Liver (tissue), 9 donors: ENCODE measurements around the gene P2RX7. TPM values are rescaled to one million over a fixed set of nuclear protein-coding genes. Genes with fewer than 3 reads are reported as not detected.

Experiments used
- DNase-seq: peaks from one replicate; pipeline ENCODE4 v3.0.0-alpha.2; 2017; ENCODE audit warnings: low spot score
- H3K27ac ChIP-seq, 2 donors: one replicate each; pipeline ENCODE4 v1.7.0; 2013; ENCODE audit warnings: inconsistent platforms in 2 of 2, low read length in 2 of 2, control low read depth in 1 of 2, low read depth in 1 of 2, mild to moderate bottlenecking in 1 of 2
- H3K27me3 ChIP-seq, 4 donors: one replicate each; pipeline versions ENCODE4 v1.6.1 to v1.7.0; 2013; ENCODE audit warnings: low read length in 3 of 4, inconsistent platforms in 1 of 4, mild to moderate bottlenecking in 1 of 4, moderate library complexity in 1 of 4; ENCODE audit not compliant: control insufficient read depth in 4 of 4, insufficient read depth in 4 of 4
- H3K36me3 ChIP-seq, 4 donors: one replicate each; pipeline versions ENCODE4 v1.6.1 to v1.7.0; 2013; ENCODE audit warnings: low read length in 3 of 4, mild to moderate bottlenecking in 3 of 4, low read depth in 1 of 4, moderate library complexity in 1 of 4; ENCODE audit not compliant: control insufficient read depth in 4 of 4, insufficient read depth in 3 of 4
- H3K4me1 ChIP-seq, 4 donors: one replicate each; pipeline versions ENCODE4 v1.6.1 to v1.7.0; 2013; ENCODE audit warnings: low read length in 3 of 4, mild to moderate bottlenecking in 3 of 4, moderate library complexity in 1 of 4; ENCODE audit not compliant: control insufficient read depth in 4 of 4, insufficient read depth in 4 of 4
- H3K4me3 ChIP-seq, 3 donors: one replicate each; pipeline versions ENCODE4 v1.6.1 to v1.7.0; 2013; ENCODE audit warnings: low read length in 3 of 3, control low read depth in 1 of 3, low read depth in 1 of 3, mild to moderate bottlenecking in 1 of 3
- H3K9ac ChIP-seq, 2 donors: one replicate each; pipeline ENCODE4 v1.7.0; 2013; ENCODE audit warnings: low read length in 2 of 2, mild to moderate bottlenecking in 2 of 2, moderate library complexity in 2 of 2, control low read depth in 1 of 2, low read depth in 1 of 2
- H3K9me3 ChIP-seq, 4 donors: one replicate each; pipeline versions ENCODE4 v1.6.1 to v1.7.0; 2013; ENCODE audit warnings: low read length in 3 of 4; ENCODE audit not compliant: control insufficient read depth in 4 of 4
- CTCF ChIP-seq: fragments of 150-350 bp; IDR thresholded peaks from 2 replicates; pipeline ENCODE4 v1.5.1; 2017; ENCODE audit warnings: improper control_type of control experiment, low read depth, low read length; ENCODE audit not compliant: missing input control
- EGR1 ChIP-seq, 2 donors: IDR thresholded peaks; 2 replicates each; pipeline ENCODE4 v1.6.1; 2016 to 2018; ENCODE audit warnings: antibody characterized with exemption in 2 of 2, low read depth in 2 of 2
- HNF4A ChIP-seq, 2 donors: conservative IDR thresholded peaks; 2 replicates each; pipeline ENCODE4 v1.6.1; 2016; ENCODE audit warnings: antibody characterized with exemption in 2 of 2, mild to moderate bottlenecking in 2 of 2
- JUND ChIP-seq, 2 donors: IDR thresholded peaks; 2 replicates each; pipeline ENCODE4 v1.6.1; 2016; ENCODE audit warnings: antibody characterized with exemption in 2 of 2
- MAX ChIP-seq: IDR thresholded peaks from 2 replicates; pipeline ENCODE4 v1.6.1; 2016; ENCODE audit warnings: antibody characterized with exemption
- REST ChIP-seq: IDR thresholded peaks from 2 replicates; pipeline ENCODE4 v1.6.1; 2016; ENCODE audit warnings: antibody characterized with exemption, mild to moderate bottlenecking
- RXRA ChIP-seq, 2 donors: IDR thresholded peaks; 2 replicates each; pipeline ENCODE4 v1.6.1; 2017 to 2018; ENCODE audit warnings: antibody characterized with exemption in 2 of 2, mild to moderate bottlenecking in 1 of 2
- SP1 ChIP-seq: IDR thresholded peaks from 2 replicates; pipeline ENCODE4 v1.6.1; 2018; ENCODE audit warnings: antibody characterized with exemption, mild to moderate bottlenecking
- ZBTB33 ChIP-seq: IDR thresholded peaks from 2 replicates; pipeline ENCODE4 v1.6.1; 2016; ENCODE audit warnings: antibody characterized with exemption
- WGBS: extraction: QIAGEN DNeasy Blood & Tissue Kit; methylation state at CpG from one replicate; pipeline ENCODE4 v1.1.7; 2013; 5-methylcytosine and 5-hydroxymethylcytosine counted together
- polyA plus RNA-seq, 2 donors: library from polyadenylated mRNA; stranded (reverse) in 1 of 2; unstranded in 1 of 2; fragments of 200-250 nt in 1 of 2; fragments of >200 nt in 1 of 2; fragmentation: Nextera tagmentation in 1 of 2; extraction: Ambion mirVana in 1 of 2; gene quantifications; one replicate each; pipeline versions ENCODE4 v1.2.1 to v1.2.3, GENCODE V29; 2013 to 2015
- total RNA-seq, 2 donors: library from RNA; depleted of rRNA; stranded (reverse); fragments of >200 nt; gene quantifications; one replicate each; pipeline ENCODE4 v1.2.3, GENCODE V29; 2014
- donor health status: healthy.
- donor health status: healthy.
- donor health status: healthy.
- donor health status: healthy.
- donor health status: healthy.

Gene P2RX7
- total and polyA plus RNA-seq, 4 donors = 1.2 to 3.2 (median 2.2) TPM

- 87% methylated on average over 14 of the region's 14 CpGs for WGBS
- no peak for DNase-seq
Observed at GRCh38 chr12:121167232-121167820, 34.6 kb downstream of the P2RX7 start.

GRCh38 chr12:121167951-121168350 is 35.3 kb downstream of the P2RX7 start:
- Histone ChIP-seq H3K4me1 (no peaks in the 10 kb centered on the region), H3K4me3 (no peak overlapping the region), H3K9me3 (no peaks in the 10 kb centered on the region), H3K27ac (no peak overlapping the region), H3K27me3 (no peaks in the 10 kb centered on the region), H3K36me3 (peaks cover 2 to 28% (median 9%) of the 10 kb centered on the region in 4 donors), H3K9ac (no peak overlapping the region)
- DNase-seq = no peak
- 75% methylated on average over 3 of the region's 3 CpGs for WGBS
- TF ChIP-seq HNF4A (conservative IDR thresholded peaks at IDR 0.05) = no peak
- no peak for TF ChIP-seq CTCF
- no peak for TF ChIP-seq SP1
- no peak for TF ChIP-seq JUND (IDR thresholded peaks at IDR 0.05)
- TF ChIP-seq ZBTB33 = no peak

More at GRCh38 chr12:121167232-121167820, 34.6 kb downstream of the P2RX7 start:
- TF ChIP-seq RXRA (IDR thresholded peaks at IDR 0.05) = no peak
- TF ChIP-seq HNF4A (conservative IDR thresholded peaks at IDR 0.05) = no peak
- no peak for TF ChIP-seq REST
- TF ChIP-seq CTCF = no peak
- TF ChIP-seq MAX = no peak
- no peak for TF ChIP-seq JUND (IDR thresholded peaks at IDR 0.05)
- TF ChIP-seq EGR1 (IDR thresholded peaks at IDR 0.05; ENCODE audit: low read depth in 2 of 2) = no peak
- peaks cover 2 to 29% (median 9%) of the 10 kb centered on the region in 4 donors for H3K36me3 ChIP-seq
- no peak overlapping the region for H3K27ac ChIP-seq
- H3K4me1 ChIP-seq = no peaks in the 10 kb centered on the region
- H3K4me3 ChIP-seq = no peak overlapping the region
- no peaks in the 10 kb centered on the region for H3K9me3 ChIP-seq
- H3K9ac ChIP-seq = no peak overlapping the region
- H3K27me3 ChIP-seq = no peaks in the 10 kb centered on the region
